Ascending aorta (tissue), 2 donors: ENCODE measurements around the gene ANP32A. TPM values are rescaled to one million over a fixed set of nuclear protein-coding genes. Genes with fewer than 3 reads are reported as not detected.

ENCODE experiments used
- DNase-seq, 2 donors: peaks; one replicate each; pipeline ENCODE4 v3.0.0-alpha.2; 2019; ENCODE audit warnings: low spot score in 2 of 2
- H3K27ac ChIP-seq, 2 donors: fragments of 200-600 bp; sonication (generic); one replicate each; pipeline ENCODE4 v1.5.1; 2016 to 2017; ENCODE audit warnings: mild to moderate bottlenecking in 1 of 2
- H3K27me3 ChIP-seq: fragments of 200-600 bp; sonication (generic); one replicate; pipeline ENCODE4 v1.5.1; 2017
- H3K36me3 ChIP-seq, 2 donors: fragments of 200-600 bp; sonication (generic); one replicate each; pipeline ENCODE4 v1.5.1; 2016
- H3K4me1 ChIP-seq, 2 donors: fragments of 200-600 bp; sonication (generic); one replicate each; pipeline ENCODE4 v1.5.1; 2016 to 2017; ENCODE audit warnings: mild to moderate bottlenecking in 1 of 2
- H3K4me3 ChIP-seq, 2 donors: fragments of 200-600 bp; sonication (generic); one replicate each; pipeline ENCODE4 v1.5.1; 2016 to 2017; ENCODE audit warnings: mild to moderate bottlenecking in 1 of 2
- H3K9me3 ChIP-seq, 2 donors: fragments of 200-600 bp; sonication (generic); one replicate each; pipeline ENCODE4 v1.5.1; 2016
- CTCF ChIP-seq, 3 experiments: fragments of 200-600 bp in 2 of 3; fragments of 450-650 bp in 1 of 3; sonication (generic) in 2 of 3; IDR thresholded peaks; one replicate each; pipeline ENCODE4 v1.5.1; 2016 to 2019; ENCODE audit warnings: antibody characterized with exemption in 3 of 3, mild to moderate bottlenecking in 1 of 3, moderate library complexity in 1 of 3
- intact Hi-C: fragments of 100-400 bp; cut with DNase I; formaldehyde crosslinking; loops from one replicate; pipeline ENCODE4 v1.15.1; 2023
- total RNA-seq: library from RNA; depleted of rRNA; stranded (reverse); fragments of >200 nt; gene quantifications from one replicate; pipeline ENCODE4 v1.1.0, GENCODE V29; 2016

Gene ANP32A
- total RNA-seq, 1 donor from 2014 or later: 19.2 TPM

- no peak overlapping the region for H3K4me3 ChIP-seq
- intact Hi-C loops: loop anchor here (5.0 kb wide), 3 partner anchors 233 to 973 kb away; partner anchors contain the start of genes FEM1B and RNU6-1
- H3K9me3 ChIP-seq: no peaks in the 10 kb centered on the region
- H3K4me1 ChIP-seq: peaks cover 0 to 25% of the 10 kb centered on the region in 2 donors
- no peaks in the 10 kb centered on the region for H3K36me3 ChIP-seq
- no peak for DNase-seq
- no peak for TF ChIP-seq CTCF (IDR thresholded peaks at IDR 0.05)
- H3K27ac ChIP-seq: no peak overlapping the region
- no peaks in the 10 kb centered on the region for H3K27me3 ChIP-seq
These were observed 5.1 kb downstream of the ANP32A start for GRCh38 chr15:68815598-68815997.

- no peak overlapping the region for H3K4me3 ChIP-seq
- H3K36me3 ChIP-seq: no peaks in the 10 kb centered on the region
- H3K27ac ChIP-seq: no peak overlapping the region
- DNase-seq: no peak
- no peaks in the 10 kb centered on the region for H3K27me3 ChIP-seq
- TF ChIP-seq CTCF (IDR thresholded peaks at IDR 0.05): no peak
- H3K9me3 ChIP-seq: no peaks in the 10 kb centered on the region
- H3K4me1 ChIP-seq: peaks cover 0 to 25% of the 10 kb centered on the region in 2 donors
- intact Hi-C loops: no loop called here
These were observed 6.1 kb downstream of the ANP32A start for GRCh38 chr15:68814596-68814995.

GRCh38 chr15:68812597-68813431 is 7.9 kb downstream of the ANP32A start:
- H3K9me3 ChIP-seq: no peaks in the 10 kb centered on the region
- H3K36me3 ChIP-seq: no peaks in the 10 kb centered on the region
- TF ChIP-seq CTCF (IDR thresholded peaks at IDR 0.05): no peak
- peak overlapping the region in 1 of 2 donors; percentile 20 for H3K27ac ChIP-seq
- DNase-seq: no peak
- no peaks in the 10 kb centered on the region for H3K27me3 ChIP-seq
- intact Hi-C loops: no loop called here
- H3K4me1 ChIP-seq: peaks cover 0 to 34% of the 10 kb centered on the region in 2 donors
- H3K4me3 ChIP-seq: no peak overlapping the region

- DNase-seq: no peak
- Histone ChIP-seq H3K4me3 (no peak overlapping the region), H3K27me3 (no peaks in the 10 kb centered on the region), H3K4me1 (peaks cover 0 to 41% of the 10 kb centered on the region in 2 donors), H3K27ac (no peak overlapping the region), H3K36me3 (no peaks in the 10 kb centered on the region), H3K9me3 (no peaks in the 10 kb centered on the region)
- TF ChIP-seq CTCF (IDR thresholded peaks at IDR 0.05): no peak
- intact Hi-C loops: no loop called here
These were observed 8.6 kb downstream of the ANP32A start for GRCh38 chr15:68812069-68812468.

GRCh38 chr15:68809517-68809916 is 11.2 kb downstream of the ANP32A start:
- H3K4me3 ChIP-seq: no peak overlapping the region
- H3K9me3 ChIP-seq: no peaks in the 10 kb centered on the region
- H3K27me3 ChIP-seq: no peaks in the 10 kb centered on the region
- H3K4me1 ChIP-seq: peaks cover 0 to 32% of the 10 kb centered on the region in 2 donors
- no peak overlapping the region for H3K27ac ChIP-seq
- no peak for TF ChIP-seq CTCF (IDR thresholded peaks at IDR 0.05)
- intact Hi-C loops: no loop called here
- peak in 1 of 2 donors; percentile 30 for DNase-seq
- no peaks in the 10 kb centered on the region for H3K36me3 ChIP-seq
